GM12891 (cell line): ENCODE data around the gene DIP2C.

Experiments
- POLR2A ChIP-seq: IDR thresholded peaks from 2 replicates; pipeline ENCODE4 v1.6.1; 2011; ENCODE audit warnings: low read depth, low read length, control low read depth
- POLR2AphosphoS5 ChIP-seq: IDR thresholded peaks from 2 replicates; pipeline ENCODE4 v1.6.1; 2011; ENCODE audit warnings: low read depth, low read length, control low read depth
- POU2F2 ChIP-seq: IDR thresholded peaks from 2 replicates; pipeline ENCODE4 v1.6.1; 2011; ENCODE audit warnings: low read depth, mild to moderate bottlenecking, control low read depth, low read length, moderate library complexity
- TAF1 ChIP-seq: IDR thresholded peaks from 2 replicates; pipeline ENCODE4 v1.6.1; 2011; ENCODE audit warnings: low read depth, low read length, control low read depth

DNA sequence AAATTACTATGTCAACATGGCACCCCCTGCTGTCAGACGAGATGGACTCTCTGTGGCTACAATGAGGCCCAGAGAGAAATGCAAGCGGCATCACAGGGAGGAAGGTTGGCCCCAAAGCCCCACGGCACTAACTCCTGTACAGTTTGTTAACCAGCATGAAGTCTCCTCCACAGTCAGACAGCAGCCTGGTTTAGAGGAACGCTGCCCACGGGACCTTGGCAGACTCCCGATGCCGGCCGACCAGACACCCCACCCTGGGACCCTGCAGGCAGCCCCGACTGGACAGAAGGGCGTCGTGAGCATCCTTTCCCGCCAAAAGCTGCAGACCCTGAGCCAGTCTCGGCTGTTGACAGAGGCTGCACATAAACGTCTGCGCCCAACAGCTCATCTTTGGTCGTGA, 158.8 kb downstream of the DIP2C start:
- TF ChIP-seq POLR2AphosphoS5 (no peak), TAF1 (no peak), POU2F2 (no peak), POLR2A (no peak)
